ENCODE results near the gene IQCH.

GRCh38 chr15:67249830-67250229 lies 4.8 kb upstream of the IQCH start:
- no peak for TF ChIP-seq CTCF (conservative IDR thresholded peaks at IDR 0.05 in 1 of 2, IDR thresholded peaks at IDR 0.05 in 1 of 2; ENCODE audit: extremely low read depth in 1 of 2, insufficient read depth in 1 of 2, low read depth in 1 of 2, low read length in 2 of 2)
- no peak for TF ChIP-seq EZH2 (IDR thresholded peaks at IDR 0.05; ENCODE audit: borderline replicate concordance, low read length)

All from mammary epithelial cell (primary cell).